ENCODE data around the gene PLCXD1. TPM values are rescaled to one million over a fixed set of nuclear protein-coding genes. Genes with fewer than 3 reads are reported as not detected.
"Not testable (repeated sequence)": the region's sequence is repeated elsewhere in the genome, so short reads cannot be mapped to it uniquely, and the experiment has no call there.

The PLCXD1 gene
- total RNA-seq, 1 experiment from 2014 or later = 92.0 TPM

DNA sequence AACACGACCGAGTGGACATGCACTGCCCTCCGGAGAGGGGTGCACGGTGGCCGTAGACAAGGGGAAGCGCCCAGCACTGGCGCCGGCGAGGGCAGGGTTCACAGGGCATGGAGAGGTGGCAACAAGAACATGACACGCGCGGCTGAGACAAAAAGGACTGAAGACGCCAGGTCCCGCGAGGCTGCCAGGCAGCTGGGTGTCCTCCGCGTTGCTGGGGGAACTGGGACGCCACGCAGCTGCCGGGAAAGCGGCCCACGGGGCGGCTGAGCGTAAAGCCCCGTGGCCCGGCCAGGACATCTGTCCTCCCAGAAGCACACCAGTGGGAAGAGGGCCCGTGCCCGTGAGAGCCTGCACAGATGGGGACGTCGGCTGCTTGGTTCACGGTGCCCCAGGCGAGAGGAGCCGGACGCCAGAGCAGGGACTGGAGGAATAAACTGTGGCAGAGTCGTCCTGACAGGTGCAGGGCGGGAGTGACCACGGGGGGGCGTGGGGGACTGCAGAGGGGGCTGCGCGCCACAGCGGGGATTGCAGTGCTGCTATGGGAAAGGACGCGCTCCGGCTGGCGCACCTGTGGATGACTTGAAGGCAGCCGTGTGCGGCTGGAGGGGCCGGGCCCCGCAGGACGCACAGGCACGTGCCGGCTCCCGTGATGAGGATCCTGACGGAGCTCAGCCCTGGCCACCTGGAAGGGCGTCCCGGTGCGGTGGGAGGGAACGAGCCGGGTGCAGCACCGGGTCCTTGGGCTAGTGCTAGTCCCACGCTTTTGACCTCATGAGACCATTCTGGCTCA is 69.5 kb downstream of the PLCXD1 start:
- no peak for DNase-seq
- Histone ChIP-seq H3K27me3 (ENCODE audit: control insufficient read depth, insufficient read depth, low read length) (no peaks in the 10 kb centered on the region), H3K36me3 (replicated peaks; ENCODE audit: control insufficient read depth, insufficient read depth, low read length) (peaks cover 1% of the 10 kb centered on the region; the same call in 1 of the 2 replicates), H3K4me3 (ENCODE audit: insufficient read depth, low read depth, low read length) (no peak overlapping the region)

DNA sequence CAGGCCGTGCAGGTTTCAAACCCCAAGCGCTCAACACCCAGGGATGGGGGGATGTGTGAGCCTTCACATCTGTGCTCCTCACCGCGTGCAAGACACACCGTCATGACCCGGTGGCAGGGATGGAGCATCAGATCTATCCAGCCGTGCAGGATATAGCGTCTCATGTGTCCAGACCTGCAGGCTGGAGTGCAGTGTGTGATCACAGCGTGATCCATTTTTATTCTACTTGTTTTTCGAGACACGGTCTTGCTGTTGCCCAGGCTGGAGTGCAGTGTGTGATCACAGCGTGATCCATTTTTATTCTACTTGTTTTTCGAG is 70.1 kb downstream of the PLCXD1 start:
- H3K36me3 ChIP-seq (replicated peaks; ENCODE audit: control insufficient read depth, insufficient read depth, low read length); H3K4me3 ChIP-seq (ENCODE audit: insufficient read depth, low read depth, low read length): not testable (repeated sequence)

DNA sequence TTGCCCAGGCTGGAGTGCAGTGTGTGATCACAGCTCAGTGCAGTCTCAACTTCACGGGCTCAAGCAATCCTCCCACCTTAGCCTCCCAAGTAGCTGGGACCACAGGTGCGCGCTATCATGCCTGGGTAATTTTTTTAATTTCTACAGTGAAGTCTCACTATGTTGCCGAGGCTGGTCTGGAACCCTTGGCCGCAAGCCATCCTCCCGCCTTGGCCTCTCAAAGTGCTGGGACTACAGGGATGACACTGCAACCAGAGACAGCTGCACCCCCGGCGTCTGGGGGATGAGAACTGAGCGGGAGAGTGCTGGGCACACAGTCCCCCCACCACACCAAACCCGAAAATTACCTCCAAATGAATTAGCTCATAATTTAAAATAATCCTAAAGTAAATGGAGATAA is 70.6 kb downstream of the PLCXD1 start:
- Histone ChIP-seq H3K27me3 (ENCODE audit: control insufficient read depth, insufficient read depth, low read length) (no peaks in the 10 kb centered on the region), H3K4me3 (ENCODE audit: insufficient read depth, low read depth, low read length) (no peak overlapping the region), H3K36me3 (replicated peaks; ENCODE audit: control insufficient read depth, insufficient read depth, low read length) (peaks cover 1% of the 10 kb centered on the region; the same call in 1 of the 2 replicates)
- DNase-seq = no peak

More for the DNA sequence above, 70.1 kb downstream of the PLCXD1 start:
- not testable (repeated sequence) for DNase-seq; H3K27me3 ChIP-seq (ENCODE audit: control insufficient read depth, insufficient read depth, low read length)

DNA sequence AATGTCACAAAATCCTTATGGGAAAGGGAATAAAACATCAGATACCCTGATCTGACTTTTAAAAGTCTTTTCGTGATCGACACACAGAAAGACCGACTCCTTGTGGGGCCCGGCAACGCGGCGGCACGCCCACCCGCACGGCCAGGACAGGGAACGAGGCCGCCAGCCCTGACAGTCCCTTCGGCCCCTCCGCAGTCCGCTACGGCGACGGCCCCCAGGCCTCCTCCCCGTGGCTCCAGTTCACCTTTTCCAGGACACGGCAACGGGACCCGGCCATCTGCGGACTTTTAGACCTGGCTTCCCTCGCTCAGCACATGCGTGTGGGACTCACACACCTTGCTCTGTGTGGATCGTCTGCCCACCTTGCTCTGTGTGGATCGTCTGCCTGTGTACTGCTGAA is 71.0 kb downstream of the PLCXD1 start:
- peaks cover 1% of the 10 kb centered on the region; the same call in 1 of the 2 replicates for H3K36me3 ChIP-seq (replicated peaks; ENCODE audit: control insufficient read depth, insufficient read depth, low read length)
- H3K27me3 ChIP-seq (ENCODE audit: control insufficient read depth, insufficient read depth, low read length) = no peaks in the 10 kb centered on the region
- DNase-seq = no peak
- no peak overlapping the region for H3K4me3 ChIP-seq (ENCODE audit: insufficient read depth, low read depth, low read length)

DNA sequence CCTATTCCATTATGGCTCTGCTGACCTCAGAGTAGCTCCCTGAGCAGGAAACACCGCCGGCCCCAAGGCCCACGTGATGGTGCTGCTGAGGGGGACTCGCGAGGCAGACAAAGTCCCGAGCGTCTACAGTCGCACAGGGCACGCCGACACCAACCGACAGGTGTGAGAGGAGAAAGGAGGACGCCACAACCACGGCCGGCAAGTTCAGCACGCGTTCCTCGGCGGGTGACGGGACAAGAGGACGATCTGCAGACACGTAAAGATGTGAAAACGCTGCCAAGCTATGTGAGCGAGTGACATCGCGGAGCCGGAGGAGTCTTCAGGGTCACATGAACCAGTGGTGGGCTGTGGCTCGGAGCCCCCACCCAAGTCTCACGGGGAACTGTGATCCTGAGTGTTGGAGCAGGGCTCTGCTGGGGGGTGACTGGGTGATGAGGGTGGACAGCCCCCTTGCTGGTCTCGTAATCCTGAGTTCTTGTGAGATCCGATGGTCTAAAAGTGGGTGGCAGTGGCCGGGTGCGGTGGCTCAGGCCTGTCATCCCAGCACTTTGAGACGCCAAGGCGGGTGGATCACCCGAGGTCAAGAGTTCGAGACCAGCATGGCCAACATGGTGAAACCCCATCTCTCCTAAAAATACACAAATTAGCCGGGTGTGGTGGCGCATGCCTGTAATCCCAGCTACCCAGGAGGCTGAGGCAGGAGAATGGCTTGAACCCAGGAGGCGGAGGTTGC is 71.6 kb downstream of the PLCXD1 start:
- no peak for DNase-seq
- Histone ChIP-seq H3K36me3 (replicated peaks; ENCODE audit: control insufficient read depth, insufficient read depth, low read length) (peaks cover 1% of the 10 kb centered on the region; the same call in 1 of the 2 replicates), H3K27me3 (ENCODE audit: control insufficient read depth, insufficient read depth, low read length) (no peaks in the 10 kb centered on the region), H3K4me3 (ENCODE audit: insufficient read depth, low read depth, low read length) (no peak overlapping the region)

Other genes starting within 250 kb of the PLCXD1 start
- gene GTPBP6, start 37.4 kb downstream of the PLCXD1 start, total RNA-seq (2014; rRNA removed; shearing (Covaris generic)) = 38.4 and 48.9 TPM in 2 replicates
- 63.1 and 113 TPM in 2 replicates for gene PPP2R3B, start 105.5 kb downstream of the PLCXD1 start, total RNA-seq (2014; rRNA removed; shearing (Covaris generic))

Measured in H7 (cell line).